OCI-LY1 (cell line): ENCODE data around the gene TMEM175.

Source experiments
- H2AFZ ChIP-seq: fragments of 200-600 bp; sonication (generic), shearing (Covaris generic); 2 replicates; pipeline ENCODE4 v1.6.0; 2014; ENCODE audit warnings: antibody characterized with exemption, mild to moderate bottlenecking, low read length
- H3F3A ChIP-seq: fragments of 200-600 bp; sonication (generic), shearing (Covaris generic); 2 replicates; pipeline ENCODE4 v1.6.0; 2014; ENCODE audit warnings: mild to moderate bottlenecking, antibody characterized with exemption, low read length, moderate library complexity; ENCODE audit not compliant: insufficient read depth
- H3K27ac ChIP-seq: fragments of 200-600 bp; sonication (generic); 2 replicates; pipeline ENCODE4 v1.5.1; 2014; ENCODE audit warnings: low read length, mixed run types, mild to moderate bottlenecking, low read depth; ENCODE audit not compliant: poor library complexity, severe bottlenecking
- H3K27me3 ChIP-seq: fragments of 200-600 bp; sonication (generic); 2 replicates; pipeline ENCODE4 v1.6.0; 2014; ENCODE audit warnings: antibody characterized with exemption, mild to moderate bottlenecking, low read length, moderate library complexity; ENCODE audit not compliant: insufficient read depth
- H3K36me3 ChIP-seq: fragments of 200-600 bp; sonication (generic); 2 replicates; pipeline ENCODE4 v1.6.1; 2014; ENCODE audit warnings: mild to moderate bottlenecking, antibody characterized with exemption, low read length, moderate library complexity, mixed read lengths; ENCODE audit not compliant: insufficient read depth
- H3K4me1 ChIP-seq: fragments of 200-600 bp; sonication (generic); 2 replicates; pipeline ENCODE4 v1.5.1; 2014; ENCODE audit warnings: mild to moderate bottlenecking, low read length, moderate library complexity; ENCODE audit not compliant: insufficient read depth, severe bottlenecking
- H3K4me2 ChIP-seq: fragments of 200-600 bp; sonication (generic), shearing (Covaris generic); 2 replicates; pipeline ENCODE4 v1.6.1; 2014; ENCODE audit warnings: low read length
- H3K4me3 ChIP-seq: fragments of 200-600 bp; sonication (generic); 2 replicates; pipeline ENCODE4 v1.5.1; 2014; ENCODE audit warnings: low read length, low read depth, mild to moderate bottlenecking, mixed read lengths; ENCODE audit not compliant: poor library complexity, severe bottlenecking
- H3K79me2 ChIP-seq: fragments of 200-600 bp; shearing (Covaris generic); 2 replicates; pipeline ENCODE4 v1.6.1; 2016; ENCODE audit warnings: mixed run types, low read length, mixed read lengths; ENCODE audit not compliant: insufficient read depth
- H3K9ac ChIP-seq: fragments of 200-600 bp; sonication (generic), shearing (Covaris generic); 2 replicates; pipeline ENCODE4 v1.6.1; 2014; ENCODE audit warnings: mild to moderate bottlenecking, low read length, mixed read lengths
- H3K9me2 ChIP-seq: fragments of 200-600 bp; sonication (generic), shearing (Covaris generic); 2 replicates; pipeline ENCODE4 v1.6.1; 2014; ENCODE audit warnings: low read depth, mild to moderate bottlenecking, low read length, mixed read lengths
- H3K9me3 ChIP-seq: fragments of 200-600 bp; shearing (Covaris generic); 2 replicates; pipeline ENCODE4 v1.6.1; 2014; ENCODE audit warnings: low read length, mixed read lengths
- H4K20me1 ChIP-seq: fragments of 200-600 bp; sonication (generic), shearing (Covaris generic); 2 replicates; pipeline ENCODE4 v1.6.0; 2016; ENCODE audit warnings: mild to moderate bottlenecking, low read length; ENCODE audit not compliant: insufficient read depth
- CTCF ChIP-seq: fragments of 200-600 bp; sonication (generic), shearing (Covaris generic); IDR thresholded peaks from 2 replicates; pipeline ENCODE4 v1.5.1; 2017; ENCODE audit warnings: mild to moderate bottlenecking, antibody characterized with exemption, low read length, moderate library complexity, mixed read lengths
- EZH2 ChIP-seq: fragments of 200-600 bp; sonication (generic), shearing (Covaris generic); IDR thresholded peaks from 2 replicates; pipeline ENCODE4 v1.8.0; 2017; ENCODE audit warnings: borderline replicate concordance, mixed run types, mild to moderate bottlenecking, antibody characterized with exemption, low read length, moderate library complexity, mixed read lengths

The TMEM175 gene

DNA sequence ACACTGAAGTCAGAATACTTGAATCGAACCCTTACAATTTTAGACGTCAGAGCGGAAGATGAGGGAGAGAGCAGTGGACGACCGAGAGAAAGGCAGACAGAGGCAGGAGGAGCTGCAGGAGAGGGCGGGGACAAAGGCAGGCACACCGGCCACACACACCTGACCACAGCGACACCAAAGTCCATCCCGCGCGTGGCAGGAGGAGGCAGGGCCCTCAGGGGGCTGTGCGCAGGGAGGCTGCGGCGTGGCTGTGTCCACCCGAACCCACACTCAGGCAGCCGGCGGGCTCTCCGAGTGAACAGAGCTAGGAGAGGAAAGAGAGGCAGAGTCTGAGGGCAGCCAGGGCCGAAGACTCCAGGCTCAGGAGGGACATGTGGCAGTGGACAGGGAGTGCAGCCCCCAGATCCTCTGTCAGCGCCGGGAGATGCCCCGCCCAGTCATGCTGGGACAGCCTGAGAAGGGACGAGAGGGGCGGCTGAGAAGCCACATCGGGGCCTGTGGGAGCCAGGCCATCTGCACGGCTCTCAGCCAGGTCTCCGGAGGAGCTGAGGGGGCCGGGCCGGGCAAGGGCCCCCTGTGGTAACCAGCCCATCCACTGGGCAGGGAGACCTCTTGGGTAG lies 20.3 kb upstream of the TMEM175 start:
- Histone ChIP-seq H3K79me2 (no peaks in the 10 kb centered on the region; the same call in 1 of the 2 replicates), H2AFZ (no peak overlapping the region), H3K4me1 (peaks cover 19% of the 10 kb centered on the region), H3K9me3 (no peaks in the 10 kb centered on the region), H3K27ac (no peak overlapping the region), H4K20me1 (no peaks in the 10 kb centered on the region), H3K4me3 (no peak overlapping the region), H3K36me3 (no peaks in the 10 kb centered on the region; the same call in 1 of the 2 replicates), H3F3A (no peaks in the 10 kb centered on the region), H3K27me3 (no peaks in the 10 kb centered on the region), H3K9ac (no peak overlapping the region), H3K4me2 (no peak overlapping the region), H3K9me2 (no peaks in the 10 kb centered on the region)
- no peak for TF ChIP-seq CTCF
- no peak for TF ChIP-seq EZH2

- no peak overlapping the region for H3K4me3 ChIP-seq
- no peaks in the 10 kb centered on the region for H3K27me3 ChIP-seq
- no peak overlapping the region for H3K27ac ChIP-seq
- H3K79me2 ChIP-seq, result peaks cover 2% of the 10 kb centered on the region
- no peak overlapping the region for H3K4me2 ChIP-seq
- no peaks in the 10 kb centered on the region for H3K9me2 ChIP-seq
- H3F3A ChIP-seq, result no peaks in the 10 kb centered on the region
- H3K4me1 ChIP-seq, result peaks cover 19% of the 10 kb centered on the region
- no peaks in the 10 kb centered on the region for H3K9me3 ChIP-seq
- no peak overlapping the region for H3K9ac ChIP-seq
- H3K36me3 ChIP-seq, result no peaks in the 10 kb centered on the region; the same call in 1 of the 2 replicates
- TF ChIP-seq CTCF (no peak), EZH2 (no peak)
- no peaks in the 10 kb centered on the region for H4K20me1 ChIP-seq
- no peak overlapping the region for H2AFZ ChIP-seq
These were observed 19.5 kb upstream of the TMEM175 start for GRCh38 chr4:912548-913279.

DNA sequence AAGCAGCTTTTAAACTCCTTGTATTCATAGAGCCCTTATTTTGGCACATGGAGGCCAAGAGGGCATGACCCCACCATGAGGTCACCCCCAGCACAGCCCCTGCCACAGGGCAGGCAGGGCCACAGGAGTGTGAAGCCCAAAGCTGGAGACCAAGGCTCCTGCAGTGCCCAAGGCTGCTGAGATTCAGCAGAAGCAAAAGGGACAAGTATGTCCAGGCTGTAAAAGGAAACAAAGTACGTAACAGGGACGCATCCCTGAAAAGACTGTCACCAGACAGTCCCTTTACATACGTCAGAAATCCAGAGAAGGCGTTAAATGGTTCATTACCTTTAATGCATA lies 19.0 kb upstream of the TMEM175 start:
- no peaks in the 10 kb centered on the region for H3K9me2 ChIP-seq
- no peaks in the 10 kb centered on the region for H3F3A ChIP-seq
- no peaks in the 10 kb centered on the region; the same call in 1 of the 2 replicates for H3K36me3 ChIP-seq
- no peak overlapping the region for H2AFZ ChIP-seq
- H3K9me3 ChIP-seq, result no peaks in the 10 kb centered on the region
- no peak overlapping the region for H3K9ac ChIP-seq
- peaks cover 19% of the 10 kb centered on the region for H3K4me1 ChIP-seq
- TF ChIP-seq CTCF (no peak), EZH2 (no peak)
- H3K79me2 ChIP-seq, result peaks cover 7% of the 10 kb centered on the region
- H4K20me1 ChIP-seq, result no peaks in the 10 kb centered on the region
- H3K27me3 ChIP-seq, result no peaks in the 10 kb centered on the region
- H3K4me3 ChIP-seq, result no peak overlapping the region
- no peak overlapping the region for H3K27ac ChIP-seq
- H3K4me2 ChIP-seq, result no peak overlapping the region
